GM21447 (cell line): ENCODE measurements around the gene SLC9A5.

Experiments used
- ATAC-seq: cut with Tn5 transposase; IDR thresholded peaks from one replicate; pipeline ENCODE4 v1.9.1; 2021; ENCODE audit not compliant: unreplicated experiment

SLC9A5 gene

DNA sequence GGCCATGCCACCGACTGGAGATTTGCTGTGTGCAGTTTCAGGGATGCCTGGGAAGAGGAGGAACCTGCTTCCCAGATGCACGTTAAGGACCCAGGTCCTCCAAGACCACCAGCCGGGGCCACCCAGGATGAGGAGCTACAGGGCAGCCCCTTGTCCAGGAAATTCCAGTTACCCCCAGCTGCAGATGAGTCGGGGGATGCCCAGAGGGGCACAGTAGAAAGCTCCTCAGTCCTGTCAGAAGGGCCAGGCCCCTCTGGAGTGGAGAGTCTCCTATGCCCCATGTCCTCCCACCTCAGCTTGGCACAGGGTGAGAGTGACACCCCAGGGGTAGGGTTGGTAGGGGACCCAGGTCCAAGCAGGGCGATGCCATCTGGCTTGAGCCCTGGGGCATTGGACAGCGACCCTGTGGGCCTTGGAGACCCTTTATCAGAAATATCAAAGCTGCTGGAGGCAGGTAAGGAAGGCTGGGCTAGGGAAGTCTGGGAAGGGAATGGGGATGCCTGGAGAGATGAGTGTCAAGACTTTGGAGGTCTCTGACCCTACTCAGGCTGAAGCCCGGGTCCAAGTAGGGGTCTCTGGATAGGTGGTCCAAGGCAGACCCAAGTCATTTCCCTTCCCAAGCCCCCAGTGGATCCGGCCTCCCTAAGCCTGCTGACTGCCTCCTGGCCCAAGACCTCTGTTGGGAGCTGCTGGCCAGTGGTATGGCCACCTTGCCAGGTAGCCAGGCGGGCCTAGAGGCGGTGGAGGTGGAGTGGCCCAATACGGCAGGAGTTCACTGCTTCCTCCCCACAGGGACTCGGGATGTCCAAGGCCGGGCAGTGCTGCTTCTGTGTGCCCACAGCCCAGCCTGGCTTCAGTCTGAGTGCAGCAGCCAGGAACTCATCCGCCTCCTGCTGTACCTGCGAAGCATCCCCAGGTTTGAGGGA is 31.6 kb downstream of the SLC9A5 start:
- ATAC-seq: no peak

DNA sequence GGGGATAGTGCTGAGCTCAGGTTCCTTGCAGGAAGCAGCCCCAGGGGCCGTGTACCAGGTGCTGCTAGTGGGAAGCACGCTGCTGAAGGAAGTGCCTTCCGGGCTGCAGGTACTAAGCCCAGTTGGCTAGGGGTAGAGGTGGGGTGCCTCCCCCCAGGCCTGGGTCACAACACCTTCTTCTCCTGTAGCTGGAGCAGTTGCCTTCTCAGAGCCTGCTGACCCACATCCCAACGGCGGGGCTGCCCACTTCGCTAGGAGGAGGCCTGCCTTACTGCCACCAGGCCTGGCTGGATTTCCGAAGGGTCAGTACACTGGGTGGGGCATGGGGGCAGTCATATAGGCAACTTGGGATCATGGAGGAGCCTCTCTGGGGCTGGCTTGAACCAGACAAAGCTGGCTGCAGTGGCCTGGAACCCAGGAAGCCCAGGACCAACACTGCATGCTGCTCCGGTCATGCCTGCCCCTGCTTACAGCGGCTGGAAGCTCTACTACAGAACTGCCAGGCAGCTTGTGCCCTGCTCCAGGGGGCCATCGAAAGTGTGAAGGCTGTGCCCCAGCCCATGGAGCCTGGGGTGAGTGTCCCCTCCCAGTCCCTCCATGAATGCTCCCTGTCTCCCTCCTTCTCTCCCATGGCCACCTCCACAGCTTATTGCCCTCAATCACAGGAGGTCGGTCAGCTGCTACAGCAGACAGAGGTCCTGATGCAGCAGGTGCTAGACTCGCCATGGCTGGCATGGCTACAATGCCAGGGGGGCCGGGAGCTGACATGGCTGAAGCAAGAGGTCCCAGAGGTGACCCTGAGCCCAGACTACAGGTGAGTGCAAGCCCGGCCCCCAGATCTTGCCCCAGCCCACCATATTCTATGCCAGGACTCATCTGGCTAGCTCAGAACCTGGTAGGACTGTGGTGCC is 33.0 kb downstream of the SLC9A5 start:
- ATAC-seq: no peak

GRCh38 chr16:67282447-67282805 is 33.6 kb downstream of the SLC9A5 start:
- ATAC-seq: no peak

DNA sequence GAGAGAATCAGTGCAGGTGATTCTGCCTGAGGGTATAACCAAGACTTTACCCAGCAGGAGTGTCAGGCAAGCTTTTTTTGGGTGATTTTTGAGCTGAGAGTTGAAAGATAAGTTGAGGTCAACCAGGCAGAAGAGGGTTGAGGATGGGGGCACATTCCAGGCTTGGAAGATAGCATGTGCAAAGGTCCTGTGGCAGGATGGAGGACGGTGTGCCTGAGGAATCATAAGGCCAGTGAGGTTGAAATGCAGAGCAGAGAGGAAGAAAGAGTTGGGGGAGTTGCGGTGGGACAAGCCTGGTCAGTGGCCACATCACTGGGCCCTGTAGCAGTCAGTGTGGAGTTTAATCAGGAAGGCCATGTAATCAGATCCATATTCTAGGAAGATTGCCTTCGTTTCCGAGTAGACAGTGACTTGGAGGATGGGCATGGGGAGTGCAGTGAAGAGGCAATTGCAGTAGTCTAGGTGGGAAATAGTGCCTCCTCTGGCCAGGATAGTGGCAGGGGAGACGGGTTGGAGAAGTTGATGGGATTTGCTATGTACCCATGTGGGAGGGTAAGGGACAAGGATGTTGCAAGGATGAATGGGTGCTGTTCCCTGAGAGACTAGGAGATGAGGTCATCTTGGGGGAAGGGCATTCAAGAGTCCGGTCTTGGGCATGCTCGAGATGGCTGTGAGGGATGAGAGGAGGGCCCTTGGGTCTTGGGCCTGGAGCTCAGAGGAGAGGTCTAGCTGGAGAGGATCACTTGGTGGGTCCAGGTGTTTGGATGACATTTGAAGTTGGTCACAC is 34.5 kb downstream of the SLC9A5 start:
- ATAC-seq: no peak

GRCh38 chr16:67283826-67284555 is 35.2 kb downstream of the SLC9A5 start:
- no peak for ATAC-seq

DNA sequence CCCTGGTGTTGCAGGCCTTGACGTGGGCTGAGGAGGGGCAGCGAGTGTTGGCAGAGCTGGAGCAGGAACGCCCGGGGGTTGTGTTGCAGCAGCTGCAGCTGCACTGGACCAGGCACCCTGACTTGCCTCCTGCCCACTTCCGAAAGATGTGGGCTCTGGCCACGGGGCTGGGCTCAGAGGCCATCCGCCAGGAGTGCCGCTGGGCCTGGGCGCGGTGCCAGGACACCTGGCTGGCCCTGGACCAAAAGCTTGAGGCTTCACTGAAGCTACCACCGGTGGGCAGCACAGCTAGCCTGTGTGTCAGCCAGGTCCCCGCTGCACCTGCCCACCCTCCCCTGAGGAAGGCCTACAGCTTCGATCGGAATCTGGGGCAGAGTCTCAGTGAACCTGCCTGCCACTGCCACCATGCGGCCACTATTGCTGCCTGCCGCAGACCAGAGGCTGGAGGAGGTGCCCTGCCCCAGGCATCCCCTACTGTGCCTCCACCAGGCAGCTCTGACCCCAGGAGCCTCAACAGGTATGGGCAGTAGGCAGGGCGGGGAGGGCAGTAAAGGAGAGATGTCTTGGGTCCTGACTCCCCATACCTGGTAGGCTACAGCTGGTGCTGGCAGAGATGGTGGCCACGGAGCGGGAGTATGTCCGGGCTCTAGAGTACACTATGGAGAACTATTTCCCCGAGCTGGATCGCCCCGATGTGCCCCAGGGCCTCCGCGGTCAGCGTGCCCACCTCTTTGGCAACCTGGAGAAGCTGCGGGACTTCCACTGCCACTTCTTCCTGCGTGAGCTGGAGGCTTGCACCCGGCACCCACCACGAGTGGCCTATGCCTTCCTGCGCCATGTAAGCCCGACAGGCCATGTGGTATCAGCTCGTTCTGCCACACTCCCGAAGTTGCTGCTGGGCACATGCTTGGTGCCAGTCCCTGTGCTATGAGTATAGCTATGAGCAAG is 36.2 kb downstream of the SLC9A5 start:
- ATAC-seq: no peak

DNA sequence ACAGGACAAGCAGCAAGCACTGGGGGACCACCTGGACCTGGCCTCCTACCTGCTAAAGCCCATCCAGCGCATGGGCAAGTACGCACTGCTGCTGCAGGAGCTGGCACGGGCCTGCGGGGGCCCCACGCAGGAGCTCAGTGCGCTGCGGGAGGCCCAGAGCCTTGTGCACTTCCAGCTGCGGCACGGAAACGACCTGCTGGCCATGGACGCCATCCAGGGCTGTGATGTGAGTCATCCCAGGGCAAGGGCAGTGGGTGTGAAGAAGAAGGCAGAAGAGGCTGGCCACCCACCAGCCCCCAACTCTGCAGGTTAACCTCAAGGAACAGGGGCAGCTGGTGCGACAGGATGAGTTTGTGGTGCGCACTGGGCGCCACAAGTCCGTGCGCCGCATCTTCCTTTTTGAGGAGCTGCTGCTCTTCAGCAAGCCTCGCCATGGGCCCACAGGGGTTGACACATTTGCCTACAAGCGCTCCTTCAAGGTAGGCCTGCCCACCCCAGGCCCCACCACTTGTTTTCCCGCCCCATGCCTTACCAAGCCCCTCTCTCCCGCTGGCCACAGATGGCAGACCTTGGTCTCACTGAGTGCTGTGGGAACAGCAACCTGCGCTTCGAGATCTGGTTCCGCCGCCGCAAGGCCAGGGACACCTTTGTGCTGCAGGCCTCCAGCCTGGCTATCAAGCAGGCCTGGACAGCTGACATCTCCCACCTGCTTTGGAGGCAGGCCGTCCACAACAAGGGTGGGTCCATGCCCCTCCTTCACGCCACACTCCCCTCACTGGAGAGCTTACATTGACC is 37.9 kb downstream of the SLC9A5 start:
- ATAC-seq: no peak

GRCh38 chr16:67287960-67288359 is 39.2 kb downstream of the SLC9A5 start:
- no peak for ATAC-seq

- ATAC-seq: no peak
Measured at GRCh38 chr16:67291461-67291860, 42.7 kb downstream of the SLC9A5 start.

DNA sequence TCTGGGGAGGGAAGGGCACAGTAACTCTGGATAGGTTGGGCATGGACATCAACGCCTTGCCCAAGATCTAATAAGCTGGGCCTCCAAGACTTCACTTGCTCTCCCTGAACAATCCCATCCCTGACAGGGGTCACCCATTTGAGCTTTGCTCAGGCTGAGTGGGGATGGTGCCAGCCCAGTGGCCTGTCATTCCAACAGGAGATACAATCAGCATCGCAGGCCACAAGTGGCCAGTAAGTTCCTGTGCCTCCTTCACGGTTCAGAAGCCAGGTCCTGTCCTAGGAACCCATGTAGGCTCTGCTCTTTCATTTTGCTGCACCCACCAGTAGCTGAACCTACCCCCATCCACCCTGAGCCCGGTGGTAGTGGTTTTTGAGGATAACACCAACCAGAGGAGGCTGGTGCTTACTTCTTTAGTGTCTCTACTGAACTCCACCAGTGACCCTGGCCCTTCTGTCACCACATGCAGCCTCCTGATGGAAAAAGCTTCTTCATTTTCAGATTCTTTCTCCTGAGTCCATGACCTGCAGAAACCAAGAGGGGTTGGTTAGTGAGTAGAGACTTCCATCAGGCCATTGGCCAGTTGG is 45.5 kb downstream of the SLC9A5 start:
- ATAC-seq: no peak

- ATAC-seq: no peak
Measured at GRCh38 chr16:67294938-67295361, 46.2 kb downstream of the SLC9A5 start.

GRCh38 chr16:67296420-67296819 is 47.6 kb downstream of the SLC9A5 start:
- ATAC-seq: no peak

DNA sequence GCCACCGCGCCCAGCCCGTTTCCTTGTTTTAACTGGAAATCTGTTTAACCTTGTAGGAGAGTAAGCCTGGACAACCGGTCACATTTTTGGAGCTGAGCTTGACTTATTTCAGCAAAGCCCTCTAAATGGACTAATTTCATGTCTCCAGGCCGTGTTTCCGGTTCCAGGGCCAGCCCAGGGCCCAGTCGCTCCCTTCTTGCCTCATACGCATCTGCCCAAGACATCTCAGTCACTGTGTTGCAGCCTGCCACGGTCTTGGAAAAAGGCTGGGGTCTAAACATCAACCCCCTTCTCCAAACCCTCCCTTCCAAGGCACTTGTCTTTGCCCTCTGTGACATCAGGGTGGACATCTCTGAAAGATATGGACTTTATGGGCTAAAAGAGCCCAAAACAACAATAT is 49.5 kb downstream of the SLC9A5 start:
- no peak for ATAC-seq

DNA sequence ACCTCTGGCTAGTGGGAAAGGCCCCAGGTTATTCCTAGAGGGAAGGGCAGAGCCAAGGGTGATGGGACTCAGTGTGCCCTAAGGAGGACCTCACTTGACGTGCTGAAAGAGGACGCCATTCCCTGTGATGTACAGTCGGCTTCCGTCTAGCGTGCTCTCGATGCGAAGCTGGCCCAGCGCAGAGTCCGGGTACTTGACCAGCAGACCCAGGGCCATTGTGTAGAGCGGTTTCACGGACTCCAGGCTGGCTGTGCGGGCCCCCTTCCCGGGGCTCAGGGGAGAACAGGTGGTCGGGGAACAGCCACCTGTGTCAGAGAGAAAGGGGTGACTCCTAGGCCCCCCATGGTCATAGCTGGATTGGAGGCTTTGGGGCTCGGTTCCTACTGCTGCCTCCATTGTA is 50.5 kb downstream of the SLC9A5 start:
- no peak for ATAC-seq

GRCh38 chr16:67301080-67301782 is 52.5 kb downstream of the SLC9A5 start:
- no peak for ATAC-seq

GRCh38 chr16:67302076-67302475 is 53.3 kb downstream of the SLC9A5 start:
- ATAC-seq: no peak

GRCh38 chr16:67302970-67303369 is 54.2 kb downstream of the SLC9A5 start:
- ATAC-seq: no peak

GRCh38 chr16:67304020-67304419 is 55.2 kb downstream of the SLC9A5 start:
- no peak for ATAC-seq
